Spleen (tissue), 11 donors: ENCODE results near the gene SMAD6. TPM values are rescaled to one million over a fixed set of nuclear protein-coding genes. Genes with fewer than 3 reads are reported as not detected.

Experiments used
- DNase-seq: peaks from one replicate; pipeline ENCODE4 v3.0.0-alpha.2; 2020
- H3K27ac ChIP-seq, 8 donors: fragments of 200-600 bp; sonication (generic) in 7 of 8; 1 replicate in 4 of 8; 2 replicates in 4 of 8; pipeline versions ENCODE4 v1.5.0 to v1.8.0; 2016 to 2021; ENCODE audit warnings: inconsistent platforms in 4 of 8, mild to moderate bottlenecking in 4 of 8, moderate library complexity in 1 of 8
- H3K27me3 ChIP-seq, 7 donors: fragments of 200-600 bp; sonication (generic) in 6 of 7; replicated peaks in 1 of 7; 1 replicate in 4 of 7; 2 replicates in 3 of 7; pipeline versions ENCODE4 v1.5.0 to v1.8.0; 2016 to 2021; ENCODE audit warnings: inconsistent platforms in 3 of 7, mild to moderate bottlenecking in 1 of 7
- H3K36me3 ChIP-seq, 6 donors: fragments of 200-600 bp; sonication (generic) in 5 of 6; 1 replicate in 4 of 6; 2 replicates in 2 of 6; pipeline versions ENCODE4 v1.5.0 to v1.8.0; 2016 to 2021; ENCODE audit warnings: inconsistent platforms in 2 of 6
- H3K4me1 ChIP-seq, 6 donors: fragments of 200-600 bp; sonication (generic) in 5 of 6; 1 replicate in 3 of 6; 2 replicates in 3 of 6; pipeline versions ENCODE4 v1.5.0 to v1.8.0; 2016 to 2021; ENCODE audit warnings: inconsistent platforms in 3 of 6
- H3K4me3 ChIP-seq, 8 donors: fragments of 200-600 bp; sonication (generic) in 7 of 8; 1 replicate in 4 of 8; 2 replicates in 4 of 8; pipeline versions ENCODE4 v1.5.0 to v1.8.0; 2016 to 2021; ENCODE audit warnings: inconsistent platforms in 4 of 8, mild to moderate bottlenecking in 4 of 8, moderate library complexity in 2 of 8
- H3K9me3 ChIP-seq, 8 donors: fragments of 200-600 bp; sonication (generic) in 7 of 8; 1 replicate in 4 of 8; 2 replicates in 4 of 8; pipeline versions ENCODE4 v1.5.0 to v1.8.0; 2016 to 2021; ENCODE audit warnings: inconsistent platforms in 4 of 8
- CTCF ChIP-seq, 11 experiments: fragments of 200-600 bp in 7 of 11; fragments of 450-650 bp in 4 of 11; sonication (generic) in 4 of 11; IDR thresholded peaks in 8 of 11; conservative IDR thresholded peaks in 3 of 11; 1 replicate in 7 of 11; 2 replicates in 4 of 11; pipeline versions ENCODE4 v1.4.0 to v1.8.0; 2016 to 2021; ENCODE audit warnings: antibody characterized with exemption in 11 of 11, inconsistent platforms in 4 of 11, mild to moderate bottlenecking in 1 of 11
- POLR2A ChIP-seq, 3 donors: fragments of 450-650 bp; IDR thresholded peaks; one replicate each; pipeline ENCODE4 v1.5.1; 2017; ENCODE audit warnings: antibody characterized with exemption in 3 of 3, mild to moderate bottlenecking in 1 of 3
- POLR2AphosphoS5 ChIP-seq, 3 donors: sonication (generic); formaldehyde crosslinking; IDR thresholded peaks; one replicate each; pipeline ENCODE4 v1.5.1; 2017; ENCODE audit warnings: antibody characterized with exemption in 3 of 3
- WGBS, 5 donors: extraction: QIAGEN DNeasy Blood & Tissue Kit in 3 of 5; methylation state at CpG; one replicate each; pipeline versions ENCODE4 v1.1.5 to v1.1.7; 2013 to 2018; 5-methylcytosine and 5-hydroxymethylcytosine counted together
- intact Hi-C: fragments of 100-400 bp; cut with DNase I; formaldehyde crosslinking; loops from one replicate; pipeline ENCODE4 v1.15.0; 2023; ENCODE audit warnings: low total_unique reads
- polyA plus RNA-seq, 3 donors: library from polyadenylated mRNA; stranded (reverse); fragments of 200-250 nt; gene quantifications; one replicate each; pipeline ENCODE4 v1.2.1, GENCODE V29; 2013
- total RNA-seq, 7 donors: library from RNA; depleted of rRNA in 3 of 7; stranded (reverse); fragments of >200 nt in 3 of 7; fragmentation: NEBNext Ultra II Directional in 4 of 7; extraction: Animal tissue kit (Norgen Biotek cat#: 25700) in 4 of 7; gene quantifications; one replicate each; pipeline versions ENCODE4 v1.1.0 to v1.2.1, GENCODE V29; 2016 to 2021
- donor health status: healthy with polysubstance abuse.
- donor health status: DM: no; HTN: no; CAD: no; lungs with moderate emphysema.
- donor health status: DM: no; HTN: no; CAD: no.
- donor health status: Bipolar disorder and iron deficiency.
- donor health status: healthy.
- donor health status: DM: no; HTN: no; CAD: no.
- donor health status: DM: yes; HTN: yes; CAD: no.

SMAD6 gene
- total and polyA plus RNA-seq, 10 donors, result 0.72 to 14.0 (median 4.8) TPM

- DNase-seq, result no peak
These were observed 10.3 kb upstream of the SMAD6 start for GRCh38 chr15:66691727-66692126.

GRCh38 chr15:66692391-66692790 is 9.6 kb upstream of the SMAD6 start:
- no peaks in the 10 kb centered on the region for H3K36me3 ChIP-seq
- DNase-seq, result no peak
- no peaks in the 10 kb centered on the region for H3K9me3 ChIP-seq
- WGBS, 5 donors, result 73 to 95% (median 93%) methylated on average over 3 of the region's 3 CpGs
- no peaks in the 10 kb centered on the region for H3K27me3 ChIP-seq
- TF ChIP-seq POLR2AphosphoS5 (IDR thresholded peaks at IDR 0.05) (no peak), CTCF (IDR thresholded peaks at IDR 0.05 in 8 of 11, conservative IDR thresholded peaks at IDR 0.05 in 3 of 11) (no peak), POLR2A (IDR thresholded peaks at IDR 0.05) (no peak)
- intact Hi-C loops, result no loop called here
- no peak overlapping the region for H3K4me3 ChIP-seq
- H3K4me1 ChIP-seq, result peaks cover 0 to 22% (median 9%) of the 10 kb centered on the region in 6 donors
- H3K27ac ChIP-seq, result peak overlapping the region; percentile 38 to 88 (median 71)

More at GRCh38 chr15:66691727-66692126, 10.3 kb upstream of the SMAD6 start:
- H3K27me3 ChIP-seq, result no peaks in the 10 kb centered on the region
- peak overlapping the region in 3 of 8 donors; percentile 38 to 88 (median 80) for H3K27ac ChIP-seq
- no peak for TF ChIP-seq POLR2AphosphoS5 (IDR thresholded peaks at IDR 0.05)
- no peak for TF ChIP-seq POLR2A (IDR thresholded peaks at IDR 0.05)
- no peak for TF ChIP-seq CTCF (IDR thresholded peaks at IDR 0.05 in 8 of 11, conservative IDR thresholded peaks at IDR 0.05 in 3 of 11)
- intact Hi-C loops, result no loop called here
- H3K4me1 ChIP-seq, result peaks cover 0 to 22% (median 9%) of the 10 kb centered on the region in 6 donors
- no peaks in the 10 kb centered on the region for H3K36me3 ChIP-seq
- H3K9me3 ChIP-seq, result no peaks in the 10 kb centered on the region
- no peak overlapping the region for H3K4me3 ChIP-seq

- intact Hi-C loops, result no loop called here
- Histone ChIP-seq H3K27ac (peak overlapping the region; percentile 39 to 88 (median 71)), H3K27me3 (no peaks in the 10 kb centered on the region), H3K4me1 (peaks cover 0 to 24% (median 9%) of the 10 kb centered on the region in 6 donors), H3K4me3 (no peak overlapping the region), H3K36me3 (no peaks in the 10 kb centered on the region), H3K9me3 (no peaks in the 10 kb centered on the region)
- DNase-seq, result no peak
- WGBS, 5 donors, result 31 to 41% (median 36%) methylated on average over 6 of the region's 6 CpGs
- TF ChIP-seq CTCF (IDR thresholded peaks at IDR 0.05 in 8 of 11, conservative IDR thresholded peaks at IDR 0.05 in 3 of 11), result no peak
- no peak for TF ChIP-seq POLR2A (IDR thresholded peaks at IDR 0.05)
These were observed 9.0 kb upstream of the SMAD6 start for GRCh38 chr15:66692808-66693596.

GRCh38 chr15:66696770-66697169 is 5.3 kb upstream of the SMAD6 start:
- Histone ChIP-seq H3K9me3 (no peaks in the 10 kb centered on the region), H3K36me3 (no peaks in the 10 kb centered on the region), H3K27ac (no peak overlapping the region), H3K4me1 (peaks cover 3 to 53% (median 27%) of the 10 kb centered on the region in 6 donors), H3K4me3 (no peak overlapping the region), H3K27me3 (peaks cover 0 to 7% (median 0%) of the 10 kb centered on the region in 7 donors)
- TF ChIP-seq CTCF (IDR thresholded peaks at IDR 0.05 in 8 of 11, conservative IDR thresholded peaks at IDR 0.05 in 3 of 11) (no peak), POLR2AphosphoS5 (IDR thresholded peaks at IDR 0.05) (no peak), POLR2A (IDR thresholded peaks at IDR 0.05) (no peak)
- intact Hi-C loops, result no loop called here
- 89 to 96% (median 92%) methylated on average over 4 of the region's 4 CpGs for WGBS, 5 donors
- no peak for DNase-seq
